ENCODE results near the gene RAB15.
A peak's percentile ranks its signal among the peaks of the same experiment; 100 is the strongest.

The RAB15 gene

DNA sequence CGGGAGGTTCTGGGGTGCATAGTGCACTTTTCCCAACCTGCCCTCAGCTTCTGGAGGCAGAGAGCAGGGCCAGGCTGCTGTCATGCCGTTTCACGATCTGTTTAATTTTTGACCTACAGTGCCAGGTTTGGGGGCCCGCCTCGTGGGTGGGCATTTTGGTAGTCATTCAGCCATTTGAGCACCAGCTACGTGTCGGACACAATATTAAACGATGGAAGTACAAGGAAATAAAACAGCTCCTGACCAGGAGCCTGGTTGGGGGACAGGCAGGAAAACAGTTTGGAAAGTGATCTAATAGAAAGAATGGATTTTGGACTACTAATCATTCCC lies 15.3 kb upstream of the RAB15 start:
- no peak for DNase-seq

GRCh38 chr14:64986648-64987437 lies 14.7 kb upstream of the RAB15 start, which contains the start of gene FNTB:
Gene FNTB, plus strand, starts transcription at chr14:64986895. Its CDS starts 59 bp downstream, at chr14:64986954.
- DNase-seq: peak; percentile 95 to 96

DNA sequence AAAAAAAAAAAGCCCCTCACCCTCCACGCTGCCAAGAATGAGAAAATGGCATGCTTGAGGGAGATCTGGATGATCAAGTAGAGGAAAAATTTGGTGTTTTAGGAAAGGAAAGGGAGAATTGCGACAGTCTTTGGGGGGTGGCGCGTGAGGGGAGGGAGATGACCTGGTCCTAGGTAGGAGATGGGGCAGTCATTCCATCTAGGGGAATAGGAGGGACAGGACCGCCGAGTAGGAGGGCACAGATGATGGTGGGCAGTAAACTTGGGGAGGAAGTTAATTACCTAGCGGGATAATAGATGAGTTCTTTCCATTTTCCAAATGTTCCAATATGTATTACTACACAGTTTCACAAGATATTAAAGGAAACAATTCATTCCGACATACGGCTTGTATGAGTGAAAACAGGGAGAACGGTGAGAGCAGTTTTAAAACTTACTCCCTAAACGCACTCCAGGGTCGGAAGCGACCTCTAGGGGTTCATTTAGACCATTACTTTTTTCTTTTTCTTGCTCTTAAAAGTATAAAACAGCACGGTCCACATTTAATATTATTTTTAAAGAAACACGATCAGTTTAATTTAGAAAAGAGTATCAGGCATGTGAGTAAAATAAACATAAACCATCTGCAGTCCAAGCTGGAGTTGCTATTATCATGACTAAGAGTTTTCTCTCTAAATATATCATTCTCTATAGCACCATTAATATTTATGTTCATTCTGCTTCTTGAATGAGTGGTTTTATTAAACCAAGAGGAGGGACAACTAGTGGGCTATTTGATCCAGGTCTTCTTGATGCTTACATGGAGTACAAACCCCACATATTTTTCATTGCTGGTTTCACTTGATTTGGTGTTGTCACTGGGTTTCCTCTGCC lies 11.5 kb upstream of the RAB15 start:
- peak; percentile 4 to 48 for DNase-seq

- no peak for DNase-seq
These were observed 7.4 kb upstream of the RAB15 start for GRCh38 chr14:64979336-64980074.

DNA sequence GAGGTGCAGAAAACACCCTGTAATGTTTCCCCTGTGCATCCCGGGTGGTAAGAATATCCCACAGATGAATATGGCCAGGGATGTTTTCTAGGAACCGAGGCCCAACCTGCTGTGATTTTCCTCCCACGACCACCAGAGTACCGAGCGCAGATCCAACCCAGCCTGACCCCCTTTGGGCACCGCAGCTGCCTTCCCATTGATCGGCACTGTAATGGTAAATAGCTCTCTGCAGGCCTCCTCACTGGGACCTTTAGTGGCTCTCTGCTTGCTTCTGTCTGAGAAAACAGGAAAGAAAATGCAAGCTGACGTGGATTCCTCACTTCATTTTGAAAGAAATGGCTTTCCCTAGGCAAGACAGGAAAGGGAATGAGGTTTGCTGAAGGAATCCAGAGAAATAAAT lies 2.4 kb upstream of the RAB15 start:
- DNase-seq: no peak

GRCh38 chr14:64973826-64974225 lies 1.7 kb upstream of the RAB15 start:
- no peak for DNase-seq

DNA sequence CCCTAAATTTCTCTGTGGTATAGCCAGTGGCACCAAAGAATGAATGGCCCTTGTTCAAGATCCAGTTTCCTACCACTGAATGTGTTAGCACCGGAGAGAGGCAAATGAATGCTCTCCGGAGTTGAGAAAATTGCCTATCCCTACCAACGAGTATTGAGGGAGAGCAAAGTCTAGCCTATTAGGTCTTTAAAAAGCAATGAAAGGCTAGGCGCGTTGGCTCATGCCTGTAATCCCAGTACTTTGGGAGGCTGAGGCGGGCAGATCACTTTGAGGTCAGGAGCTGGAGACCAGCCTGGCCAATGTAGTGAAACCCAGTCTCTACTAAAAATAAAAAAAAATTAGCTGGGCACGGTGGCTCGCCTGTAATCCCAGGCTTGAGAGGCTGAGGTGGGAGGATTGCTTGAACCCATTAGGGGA lies 898 bp upstream of the RAB15 start:
- DNase-seq: no peak

DNA sequence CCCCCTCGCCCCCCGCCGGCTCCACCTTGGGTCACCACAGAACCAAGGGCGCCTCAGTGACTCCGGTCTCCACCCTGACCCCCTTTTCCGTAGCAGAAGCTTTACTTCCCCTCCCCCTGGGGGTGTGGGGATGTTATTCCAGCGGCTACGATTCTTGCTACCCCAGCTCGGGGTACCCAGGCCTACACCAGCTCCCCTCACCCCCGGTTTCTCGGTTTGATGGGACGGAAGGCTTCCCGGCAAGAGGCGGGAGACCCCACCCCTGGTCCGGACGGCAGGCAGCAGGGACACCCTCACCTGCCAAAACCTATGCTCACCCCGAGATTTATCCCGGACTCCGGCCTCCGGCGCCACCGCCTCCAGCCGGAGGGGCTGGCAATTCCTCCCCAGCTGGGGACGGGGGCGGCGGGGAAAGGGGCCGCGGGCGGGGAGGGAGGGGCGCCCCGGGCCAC lies 619 bp downstream of the RAB15 start:
- DNase-seq: no peak

DNA sequence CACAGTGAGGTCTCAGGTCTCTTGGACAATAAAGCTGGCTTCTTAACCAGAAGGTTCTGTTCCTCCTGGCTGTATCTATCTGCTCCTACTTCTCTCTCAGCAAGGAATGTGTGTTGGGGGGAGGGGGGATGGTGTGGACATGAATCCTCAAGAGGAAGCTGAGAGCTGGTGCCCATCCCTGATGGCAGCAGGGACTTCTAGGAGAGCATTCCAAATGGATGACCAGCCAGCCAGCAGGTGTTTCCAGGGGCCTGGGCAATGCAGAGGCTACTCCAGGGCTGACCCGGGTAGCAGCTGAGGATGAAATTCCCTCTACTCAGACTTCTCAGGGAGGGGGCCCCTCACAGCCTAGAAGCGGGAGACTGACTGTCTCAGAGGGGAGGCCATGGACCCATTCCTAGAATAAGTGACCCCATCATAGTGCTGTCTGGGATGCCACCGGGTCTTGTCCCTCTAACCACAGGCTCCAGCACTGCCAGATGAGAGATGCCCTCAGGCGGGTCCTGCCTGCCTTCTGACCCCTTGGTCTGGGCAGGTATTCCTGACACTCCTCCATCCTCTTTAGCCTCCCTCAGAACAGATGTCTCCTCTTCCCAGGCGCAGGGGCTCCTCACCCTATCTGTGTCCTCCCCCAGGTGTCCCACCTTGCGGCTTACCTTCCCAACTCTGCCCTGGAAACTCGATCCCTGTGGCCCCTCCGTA lies 1.2 kb downstream of the RAB15 start:
- DNase-seq: no peak

DNA sequence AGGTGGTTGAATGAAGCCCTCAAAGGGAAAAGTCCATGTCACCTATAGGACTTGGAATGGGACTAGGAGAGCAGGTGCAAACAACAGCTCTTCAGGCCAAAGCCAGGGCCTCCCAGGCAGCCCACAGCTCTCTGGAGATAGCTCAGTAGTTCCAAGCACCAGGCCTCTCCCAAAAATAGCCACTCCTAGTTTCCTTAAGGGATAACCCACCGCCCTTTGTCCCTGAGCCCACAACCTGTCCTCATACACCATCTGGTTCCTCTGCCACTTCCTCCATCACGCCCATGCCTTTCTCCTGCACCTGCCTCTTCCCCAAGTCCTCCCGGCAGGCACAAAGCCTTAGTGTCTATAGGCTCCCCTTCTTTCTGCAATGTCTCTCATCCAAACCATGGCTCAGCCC lies 2.1 kb downstream of the RAB15 start:
- no peak for DNase-seq

DNA sequence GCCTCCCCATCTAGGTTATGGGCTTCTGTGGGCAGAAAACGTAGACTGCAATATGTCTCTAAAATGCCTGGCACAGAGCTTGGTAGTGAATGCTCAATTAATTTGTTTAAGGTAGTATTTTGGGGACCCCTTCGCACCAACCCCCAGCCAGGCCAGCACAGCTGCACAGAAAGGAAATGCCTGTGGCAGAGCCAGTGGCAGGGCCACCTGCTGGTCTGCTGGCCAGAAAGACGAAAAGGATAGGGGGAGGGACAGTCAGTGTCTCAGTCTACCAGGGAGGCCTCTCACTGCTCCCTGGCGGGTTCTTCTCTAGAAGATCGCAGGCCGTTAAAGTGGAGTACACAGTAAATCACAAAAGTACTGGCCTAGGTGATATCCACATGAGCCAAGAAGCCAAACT lies 3.5 kb downstream of the RAB15 start:
- DNase-seq: no peak

DNA sequence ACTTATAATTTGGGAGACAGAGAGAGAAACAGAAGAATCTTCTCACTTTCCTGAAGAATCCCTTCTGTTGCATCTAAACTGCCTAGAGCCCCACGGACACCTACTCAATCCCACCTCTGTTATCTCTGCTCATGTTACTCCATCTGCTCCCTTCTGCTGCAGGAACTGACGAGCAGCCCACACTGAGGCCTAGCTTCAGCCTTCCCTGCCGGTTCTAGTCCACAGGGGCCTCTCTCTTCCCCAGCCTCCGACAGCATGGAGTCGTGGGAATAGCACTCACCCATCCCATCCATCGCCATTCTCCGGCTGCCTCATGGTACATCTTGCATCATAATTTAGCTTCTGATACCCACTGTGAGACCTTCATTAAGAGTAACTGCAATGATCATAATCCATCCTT lies 4.0 kb downstream of the RAB15 start:
- peak in 1 of 2 experiments; percentile 25 for DNase-seq

DNA sequence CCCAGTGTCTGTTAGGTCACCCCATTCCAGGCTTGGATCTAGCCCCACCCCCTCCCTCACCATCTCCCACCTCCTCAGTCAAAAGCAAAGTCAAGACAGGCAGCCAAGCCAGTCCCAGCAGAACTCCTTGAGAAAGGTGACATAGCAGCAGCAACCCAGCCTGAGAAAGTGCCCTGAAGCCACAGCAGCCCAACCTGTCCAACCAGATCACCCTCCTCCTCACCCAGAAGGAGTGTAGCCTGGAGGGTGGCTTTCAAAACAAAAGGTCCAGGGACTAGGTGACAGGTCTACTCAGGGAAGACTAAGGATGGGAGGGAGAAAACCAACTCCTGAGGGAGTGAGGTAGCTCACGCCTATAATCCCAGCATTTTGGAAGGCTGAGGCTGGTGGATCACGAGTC lies 5.2 kb downstream of the RAB15 start:
- no peak for DNase-seq

- no peak for DNase-seq
These were observed 6.7 kb downstream of the RAB15 start for GRCh38 chr14:64965356-64966000.

- DNase-seq: no peak
These were observed 8.5 kb downstream of the RAB15 start for GRCh38 chr14:64963611-64964010.

GRCh38 chr14:64960762-64961276 lies 11.3 kb downstream of the RAB15 start:
- DNase-seq: peak; percentile 56 to 85

GRCh38 chr14:64958743-64959142 lies 13.4 kb downstream of the RAB15 start:
- DNase-seq: no peak

- no peak for DNase-seq
These were observed 13.9 kb downstream of the RAB15 start for GRCh38 chr14:64958201-64958600.

DNA sequence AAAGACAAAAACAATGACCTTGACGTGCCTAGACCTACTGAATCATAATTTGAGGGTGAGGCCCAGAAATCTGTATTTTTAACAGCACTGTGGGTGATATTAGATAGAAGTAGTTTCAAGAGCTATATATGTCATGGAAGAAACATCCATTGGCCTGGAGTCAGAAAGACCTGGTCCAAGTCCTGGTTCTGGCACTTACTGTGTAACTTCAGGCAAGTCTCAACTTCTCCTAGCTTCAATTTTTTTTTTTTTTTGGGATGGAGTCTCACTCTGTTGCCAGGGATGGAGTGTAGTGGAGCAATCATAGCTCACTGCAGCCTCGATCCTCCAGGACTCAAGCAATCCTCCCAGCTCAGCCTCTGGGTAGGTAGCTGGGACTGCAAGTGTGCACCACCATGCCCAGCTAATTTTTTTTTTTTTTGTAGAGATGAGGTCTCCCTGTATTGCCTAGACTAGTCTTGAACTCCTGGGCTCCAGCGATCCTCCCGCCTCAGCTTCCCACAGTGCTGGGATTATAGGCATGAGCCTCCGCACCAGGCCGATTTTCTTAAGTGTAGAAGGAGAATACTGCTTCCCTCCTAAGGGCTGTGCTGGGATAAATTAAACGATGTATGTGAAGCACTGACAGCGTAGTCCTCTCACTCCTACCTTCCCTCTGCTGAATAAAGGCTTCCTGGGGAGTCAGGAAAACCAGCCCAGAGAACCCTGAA lies 15.3 kb downstream of the RAB15 start:
- no peak for DNase-seq

GRCh38 chr14:64955297-64955696 lies 16.8 kb downstream of the RAB15 start:
- no peak for DNase-seq

Data from NCI-H446 (cell line).